Subcutaneous abdominal adipose tissue (tissue), 5 donors: Measurements from ENCODE around the gene TMC3.

Experiments
- H3K27ac ChIP-seq: one replicate; pipeline ENCODE4 v1.7.0; 2013; ENCODE audit warnings: low read depth, mild to moderate bottlenecking, inconsistent platforms, low read length, moderate library complexity
- H3K27me3 ChIP-seq, 5 donors: one replicate each; pipeline ENCODE4 v1.7.0; 2013; ENCODE audit warnings: low read length in 5 of 5, inconsistent platforms in 1 of 5; ENCODE audit not compliant: control insufficient read depth in 5 of 5, insufficient read depth in 4 of 5
- H3K36me3 ChIP-seq, 5 donors: one replicate each; pipeline ENCODE4 v1.7.0; 2013; ENCODE audit warnings: low read length in 5 of 5; ENCODE audit not compliant: control insufficient read depth in 5 of 5, insufficient read depth in 5 of 5
- H3K4me1 ChIP-seq, 5 donors: one replicate each; pipeline ENCODE4 v1.7.0; 2013; ENCODE audit warnings: low read length in 5 of 5, mild to moderate bottlenecking in 3 of 5, moderate library complexity in 1 of 5; ENCODE audit not compliant: control insufficient read depth in 5 of 5, insufficient read depth in 5 of 5
- H3K4me3 ChIP-seq, 5 donors: one replicate each; pipeline ENCODE4 v1.7.0; 2013; ENCODE audit warnings: low read length in 5 of 5, low read depth in 1 of 5
- H3K9ac ChIP-seq, 5 donors: one replicate each; pipeline ENCODE4 v1.7.0; 2013; ENCODE audit warnings: low read length in 5 of 5, mild to moderate bottlenecking in 4 of 5, moderate library complexity in 3 of 5
- H3K9me3 ChIP-seq, 5 donors: one replicate each; pipeline ENCODE4 v1.7.0; 2013; ENCODE audit warnings: low read length in 5 of 5; ENCODE audit not compliant: control insufficient read depth in 5 of 5
- donor health status: healthy.
- donor health status: healthy.
- donor health status: healthy.
- donor health status: healthy.
- donor health status: healthy.

TMC3 gene

DNA sequence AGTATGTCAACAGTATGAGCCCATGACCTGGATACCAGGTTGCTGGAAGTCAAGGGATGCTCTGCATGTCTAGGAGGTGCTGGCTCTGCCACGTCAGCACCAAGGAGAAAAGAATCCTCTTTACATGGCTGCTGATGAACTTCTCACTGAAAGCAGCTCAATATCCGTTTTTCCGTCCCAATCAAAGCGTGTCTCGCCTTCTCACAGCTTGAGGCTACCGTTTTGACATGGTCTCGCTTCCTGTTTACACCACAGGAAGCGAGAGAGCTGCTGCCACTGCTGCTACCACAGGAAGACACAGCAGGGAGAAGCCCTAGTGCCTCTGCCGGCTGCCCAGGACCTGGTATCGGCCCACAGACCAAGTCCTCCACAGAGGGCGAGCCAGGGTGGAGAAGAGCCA lies 77.3 kb downstream of the TMC3 start:
- H3K36me3 ChIP-seq, result peaks cover 14 to 78% (median 71%) of the 10 kb centered on the region in 5 donors
- peak overlapping the region in 3 of 5 donors; percentile 6 to 56 (median 7) for H3K9ac ChIP-seq
- H3K27me3 ChIP-seq, result no peaks in the 10 kb centered on the region
- H3K4me3 ChIP-seq, result peak overlapping the region; percentile 46 to 64 (median 63)
- H3K4me1 ChIP-seq, result peaks cover 7 to 77% (median 35%) of the 10 kb centered on the region in 5 donors
- H3K27ac ChIP-seq, result peak overlapping the region; percentile 43
- no peaks in the 10 kb centered on the region for H3K9me3 ChIP-seq

DNA sequence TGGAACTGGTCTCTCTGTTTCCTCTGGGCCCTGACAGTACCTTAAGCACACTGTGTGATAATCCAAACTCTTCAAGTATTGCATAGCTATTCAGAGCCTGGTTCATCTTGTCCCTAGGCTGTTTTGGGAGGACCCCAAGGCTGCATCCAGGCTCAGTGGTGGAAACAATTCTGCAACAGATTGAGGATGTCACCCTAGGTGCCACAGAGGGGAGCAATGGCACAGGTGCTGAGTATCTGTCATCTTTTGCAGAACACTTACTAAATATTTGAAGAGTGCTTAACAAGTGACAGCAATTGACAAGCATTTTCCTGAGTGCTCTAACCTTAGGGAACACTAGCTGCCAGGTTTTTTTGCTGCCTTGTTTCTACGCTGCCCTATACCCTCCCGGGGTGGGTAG lies 77.8 kb downstream of the TMC3 start:
- Histone ChIP-seq H3K4me1 (peaks cover 7 to 73% (median 35%) of the 10 kb centered on the region in 5 donors), H3K36me3 (peaks cover 12 to 77% (median 66%) of the 10 kb centered on the region in 5 donors), H3K4me3 (peak overlapping the region in 4 of 5 donors; percentile 57 to 64 (median 63)), H3K27me3 (no peaks in the 10 kb centered on the region), H3K27ac (peak overlapping the region; percentile 43), H3K9me3 (no peaks in the 10 kb centered on the region), H3K9ac (peak overlapping the region in 1 of 5 donors; percentile 56)

DNA sequence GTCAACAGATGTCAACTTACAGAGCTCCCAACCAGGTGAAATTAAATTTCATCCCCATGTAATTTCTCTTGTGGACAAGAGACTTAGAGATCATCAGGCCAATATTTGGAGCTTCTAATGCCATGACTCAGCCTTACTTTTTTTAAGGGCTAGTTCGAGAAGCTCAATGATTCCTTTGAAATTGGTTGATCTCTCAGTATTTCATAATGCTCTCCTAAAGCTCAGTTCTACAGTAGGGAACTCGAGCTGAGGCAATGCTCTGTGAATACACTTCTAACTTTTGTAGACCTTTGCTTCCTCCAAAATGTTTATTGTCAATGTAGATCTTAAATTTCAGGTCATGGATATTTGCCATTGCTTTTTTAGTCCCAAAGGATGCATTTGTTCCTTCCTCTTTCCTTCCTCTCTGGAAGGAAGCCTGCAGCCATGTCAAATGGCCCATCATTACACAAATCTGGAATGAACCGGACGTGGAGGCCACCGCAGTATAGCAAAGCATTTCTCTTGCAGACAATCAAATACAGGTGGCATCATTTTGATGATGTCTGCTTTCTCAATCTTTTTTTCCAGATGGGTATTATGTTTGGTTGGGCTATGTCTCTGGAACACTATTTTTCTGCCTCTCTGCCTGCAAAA lies 78.4 kb downstream of the TMC3 start:
- peaks cover 7 to 67% (median 35%) of the 10 kb centered on the region in 5 donors for H3K4me1 ChIP-seq
- H3K9ac ChIP-seq, result no peak overlapping the region
- no peaks in the 10 kb centered on the region for H3K9me3 ChIP-seq
- H3K27ac ChIP-seq, result peak overlapping the region; percentile 43
- H3K4me3 ChIP-seq, result peak overlapping the region in 1 of 5 donors; percentile 57
- no peaks in the 10 kb centered on the region for H3K27me3 ChIP-seq
- H3K36me3 ChIP-seq, result peaks cover 10 to 73% (median 60%) of the 10 kb centered on the region in 5 donors

DNA sequence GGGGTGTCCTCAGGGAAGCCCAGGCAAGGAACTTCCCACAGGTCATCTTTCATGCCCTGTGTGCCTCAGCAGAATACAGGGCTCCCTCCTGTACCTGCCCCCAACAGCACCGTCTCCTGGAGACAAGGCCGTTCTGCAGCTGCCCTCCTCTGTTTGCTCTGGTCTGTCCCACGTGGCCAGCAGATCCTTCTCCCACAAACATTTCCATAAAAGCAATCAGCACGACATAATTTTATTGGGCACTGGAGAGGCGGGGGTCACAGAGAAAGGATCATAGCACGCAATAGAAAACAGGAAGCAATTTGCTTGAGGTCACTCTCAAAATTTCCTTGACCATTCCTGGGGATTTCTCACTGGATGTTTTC lies 79.5 kb downstream of the TMC3 start:
- Histone ChIP-seq H3K36me3 (peaks cover 10 to 67% (median 52%) of the 10 kb centered on the region in 5 donors), H3K4me1 (peaks cover 7 to 60% (median 33%) of the 10 kb centered on the region in 5 donors), H3K27me3 (no peaks in the 10 kb centered on the region), H3K27ac (no peak overlapping the region), H3K4me3 (peak overlapping the region in 1 of 5 donors; percentile 24), H3K9me3 (no peaks in the 10 kb centered on the region), H3K9ac (peak overlapping the region in 2 of 5 donors; percentile 28)

DNA sequence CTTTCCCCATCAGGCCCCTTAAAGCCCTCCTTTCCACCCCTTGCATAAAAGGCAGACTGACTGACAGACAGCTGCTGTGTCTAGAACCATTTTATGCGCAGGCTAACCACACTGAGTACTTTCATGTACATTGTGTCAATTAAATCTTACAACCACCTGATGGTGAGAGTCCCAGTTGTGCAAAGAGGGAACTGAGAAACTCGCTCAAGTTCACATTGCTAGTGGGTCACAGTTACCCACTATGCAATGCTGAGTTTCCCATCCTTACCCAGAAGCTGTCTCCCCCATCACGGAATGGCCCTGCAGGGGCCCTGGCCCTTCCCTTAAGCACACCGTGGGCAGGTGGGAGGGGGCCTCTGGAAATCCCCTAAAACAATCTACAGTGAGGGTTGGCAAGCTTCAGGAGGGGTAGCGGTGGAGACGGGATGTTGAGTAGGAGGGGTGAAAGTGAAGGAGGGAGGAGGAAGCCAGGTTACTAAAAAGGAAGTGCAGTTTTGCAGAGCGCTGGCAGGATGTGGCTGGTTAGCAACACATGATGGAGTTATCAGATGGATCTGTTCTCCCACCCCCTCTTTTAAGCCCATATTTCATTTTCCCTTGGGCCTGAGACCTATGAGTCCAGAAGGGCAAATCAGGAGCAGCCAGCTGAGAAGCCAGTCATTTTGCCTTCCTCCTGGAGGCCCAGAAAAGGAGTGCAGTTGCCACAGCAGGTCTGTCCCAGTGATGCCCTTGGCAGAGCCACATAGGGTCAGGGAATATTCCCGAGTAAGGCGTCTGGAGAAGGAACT lies 80.1 kb downstream of the TMC3 start:
- H3K36me3 ChIP-seq, result peaks cover 10 to 63% (median 47%) of the 10 kb centered on the region in 5 donors
- peaks cover 7 to 54% (median 28%) of the 10 kb centered on the region in 5 donors for H3K4me1 ChIP-seq
- peak overlapping the region in 2 of 5 donors; percentile 28 for H3K9ac ChIP-seq
- H3K4me3 ChIP-seq, result peak overlapping the region in 1 of 5 donors; percentile 24
- H3K27me3 ChIP-seq, result no peaks in the 10 kb centered on the region
- no peaks in the 10 kb centered on the region for H3K9me3 ChIP-seq
- H3K27ac ChIP-seq, result no peak overlapping the region

DNA sequence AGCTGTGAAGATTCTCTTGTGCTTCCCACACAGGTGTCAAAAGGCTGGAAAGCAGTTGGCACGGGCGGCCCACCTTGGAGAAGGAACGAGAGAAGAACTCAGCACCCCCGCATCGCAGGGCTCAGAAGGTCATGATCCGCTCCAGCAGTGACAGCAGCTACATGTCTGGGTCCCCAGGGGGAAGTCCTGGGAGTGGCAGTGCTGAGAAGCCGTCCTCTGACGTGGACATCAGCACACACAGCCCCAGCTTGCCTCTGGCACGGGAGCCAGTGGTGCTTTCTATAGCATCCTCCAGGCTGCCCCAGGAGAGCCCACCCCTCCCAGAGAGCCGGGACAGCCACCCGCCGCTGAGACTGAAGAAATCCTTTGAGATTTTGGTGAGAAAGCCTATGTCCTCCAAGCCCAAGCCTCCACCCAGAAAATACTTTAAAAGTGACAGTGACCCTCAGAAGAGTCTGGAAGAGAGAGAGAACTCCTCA lies 81.5 kb downstream of the TMC3 start:
- Histone ChIP-seq H3K9ac (no peak overlapping the region), H3K4me3 (no peak overlapping the region), H3K36me3 (peaks cover 18 to 57% (median 45%) of the 10 kb centered on the region in 5 donors), H3K27me3 (no peaks in the 10 kb centered on the region), H3K9me3 (no peaks in the 10 kb centered on the region), H3K4me1 (peaks cover 7 to 40% (median 17%) of the 10 kb centered on the region in 5 donors), H3K27ac (no peak overlapping the region)

DNA sequence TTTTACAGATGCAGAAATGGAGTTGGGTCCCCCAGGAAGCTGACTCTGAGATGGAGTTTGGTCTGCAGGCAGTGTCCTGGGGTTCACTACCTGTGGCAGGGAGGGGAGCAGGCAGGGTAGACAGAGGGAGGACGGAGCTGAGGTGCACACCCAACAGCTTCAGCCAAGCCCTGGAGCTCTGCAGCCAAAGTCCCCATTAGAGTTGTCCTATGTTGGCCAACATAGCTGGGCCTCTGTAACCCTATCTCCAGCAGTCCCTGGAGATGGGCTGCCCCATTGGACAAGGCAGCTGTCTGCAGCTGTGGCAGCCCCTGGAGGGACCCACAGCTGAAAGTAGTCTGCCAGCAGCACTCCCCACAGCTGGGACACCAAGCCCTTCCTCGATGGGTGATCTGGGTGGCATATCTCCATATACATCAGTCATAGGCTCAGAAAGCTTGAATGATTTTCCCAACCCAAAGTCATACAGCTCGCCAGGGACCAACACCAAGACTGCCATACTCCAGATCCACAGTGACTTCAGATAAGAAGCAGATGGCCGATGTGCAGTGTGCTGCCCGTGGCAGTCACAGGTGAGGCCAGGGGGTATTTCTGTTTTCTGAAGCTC lies 82.0 kb downstream of the TMC3 start:
- Histone ChIP-seq H3K9ac (no peak overlapping the region), H3K36me3 (peaks cover 22 to 57% (median 47%) of the 10 kb centered on the region in 5 donors), H3K4me1 (peaks cover 7 to 36% (median 17%) of the 10 kb centered on the region in 5 donors), H3K9me3 (no peaks in the 10 kb centered on the region), H3K27me3 (no peaks in the 10 kb centered on the region), H3K4me3 (no peak overlapping the region), H3K27ac (no peak overlapping the region)

DNA sequence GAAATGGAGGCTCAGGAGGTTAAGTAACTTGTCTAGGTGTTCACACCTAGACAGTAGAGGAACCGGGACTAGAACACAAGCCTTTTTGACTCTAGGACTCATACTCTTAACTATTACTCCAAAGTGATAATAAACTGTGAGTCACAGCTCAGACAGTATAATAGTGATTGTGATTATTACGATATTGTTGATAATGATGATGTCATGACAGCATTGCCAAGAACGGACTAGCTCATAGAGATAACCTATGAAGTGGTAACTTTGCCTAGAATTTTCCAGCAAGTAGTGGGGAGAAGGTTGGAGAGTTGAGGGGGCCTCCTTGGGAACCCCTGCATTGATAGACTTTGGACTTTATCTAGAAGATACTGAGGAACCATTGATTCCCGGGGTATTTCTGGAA lies 84.1 kb downstream of the TMC3 start:
- no peaks in the 10 kb centered on the region for H3K27me3 ChIP-seq
- peaks cover 4 to 17% (median 12%) of the 10 kb centered on the region in 5 donors for H3K4me1 ChIP-seq
- no peak overlapping the region for H3K27ac ChIP-seq
- H3K4me3 ChIP-seq, result no peak overlapping the region
- no peak overlapping the region for H3K9ac ChIP-seq
- no peaks in the 10 kb centered on the region for H3K9me3 ChIP-seq
- H3K36me3 ChIP-seq, result peaks cover 28 to 68% (median 54%) of the 10 kb centered on the region in 5 donors

DNA sequence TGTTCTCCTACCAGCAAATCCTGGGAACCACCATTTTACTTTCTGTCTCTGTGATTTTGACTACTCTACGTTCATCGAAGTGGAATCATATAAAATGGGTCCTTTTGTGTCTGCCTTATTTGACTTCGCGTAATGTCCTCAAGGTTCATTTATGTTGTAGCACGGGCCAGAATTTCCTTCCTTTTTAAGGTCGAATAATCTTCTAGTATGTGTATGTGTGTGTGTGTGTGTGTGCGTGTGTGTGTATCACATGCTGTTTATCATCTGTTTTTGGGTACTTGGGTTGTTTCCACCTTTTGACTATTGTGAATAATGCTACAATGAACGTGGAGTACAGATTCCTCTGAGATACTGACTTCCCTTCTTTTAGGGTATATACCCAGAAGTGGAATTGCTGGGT lies 85.4 kb downstream of the TMC3 start:
- Histone ChIP-seq H3K27ac (no peak overlapping the region), H3K9ac (no peak overlapping the region), H3K9me3 (no peaks in the 10 kb centered on the region), H3K4me1 (peaks cover 0 to 13% (median 5%) of the 10 kb centered on the region in 5 donors), H3K4me3 (no peak overlapping the region), H3K27me3 (no peaks in the 10 kb centered on the region), H3K36me3 (peaks cover 19 to 57% (median 43%) of the 10 kb centered on the region in 5 donors)
